H1 (cell line): ENCODE data around the gene PTGES. TPM values are rescaled to one million over a fixed set of nuclear protein-coding genes. Genes with fewer than 3 reads are reported as not detected.

ENCODE experiments used
- CTCF ChIA-PET: fragments of 300-600 bp; sonication (Branson Sonifier 250); formaldehyde crosslinking; loops from one replicate; lab custom pipeline; 2021; ENCODE audit not compliant: partially characterized antibody; lab: Charles Lee
- POLR2A ChIA-PET: fragments of 300-600 bp; sonication (Branson Sonifier 250); formaldehyde crosslinking; loops from one replicate; lab custom pipeline; 2021; ENCODE audit warnings: inconsistent platforms; ENCODE audit not compliant: partially characterized antibody; lab: Charles Lee
- DNase-seq, 2 experiments: peaks; one replicate each; pipeline versions ENCODE4 v3.0.0 to v3.0.0-alpha.2; 2010 to 2022; ENCODE audit warnings: low spot score in 2 of 2, low read depth in 1 of 2, mixed read lengths in 1 of 2
- FAIRE-seq: peaks from 2 replicates; lab custom pipeline; 2011; peaks lifted over from hg19 to GRCh38; lab: Jason Lieb, UNC
- H2AFZ ChIP-seq: 2 replicates; pipeline ENCODE4 v1.8.1; 2012; ENCODE audit warnings: low read length, inconsistent platforms
- H2AK5ac ChIP-seq: 2 replicates; pipeline ENCODE4 v1.6.1; 2013; ENCODE audit warnings: low read depth, low read length
- H2BK120ac ChIP-seq: replicated peaks from 2 replicates; pipeline ENCODE3; 2013; ENCODE audit warnings: low read depth, low read length, inconsistent platforms
- H2BK12ac ChIP-seq: 2 replicates; pipeline ENCODE4 v1.6.1; 2013; ENCODE audit warnings: low read depth, low read length
- H2BK15ac ChIP-seq: 2 replicates; pipeline ENCODE4 v1.6.1; 2013; ENCODE audit warnings: low read length
- H2BK20ac ChIP-seq: 2 replicates; pipeline ENCODE4 v1.6.1; 2013; ENCODE audit warnings: low read length
- H2BK5ac ChIP-seq: 2 replicates; pipeline ENCODE4 v1.6.1; 2013; ENCODE audit warnings: low read depth, low read length
- H3K14ac ChIP-seq: 2 replicates; pipeline ENCODE4 v1.6.1; 2013; ENCODE audit warnings: inconsistent platforms; ENCODE audit not compliant: insufficient read length
- H3K18ac ChIP-seq: 2 replicates; pipeline ENCODE4 v1.6.1; 2013; ENCODE audit warnings: low read length; ENCODE audit errors: extremely low read depth
- H3K23ac ChIP-seq: 2 replicates; pipeline ENCODE4 v1.6.1; 2013; ENCODE audit warnings: inconsistent platforms; ENCODE audit not compliant: insufficient read length
- H3K23me2 ChIP-seq: 2 replicates; pipeline ENCODE4 v1.6.1; 2013; ENCODE audit warnings: low read depth, low read length
- H3K27ac ChIP-seq: 2 replicates; pipeline ENCODE4 v1.6.1; 2011; ENCODE audit warnings: low read depth, low read length, inconsistent platforms
- H3K27me3 ChIP-seq, 4 experiments: replicated peaks in 1 of 4; 1 replicate in 1 of 4; 2 replicates in 3 of 4; pipeline versions ENCODE4 v1.6.1 to v1.8.1; 2011 to 2013; ENCODE audit warnings: low read length in 3 of 4, mild to moderate bottlenecking in 3 of 4, inconsistent platforms in 2 of 4, mixed read lengths in 2 of 4, moderate library complexity in 1 of 4; ENCODE audit not compliant: control insufficient read depth in 3 of 4, insufficient read depth in 3 of 4; ENCODE audit errors: extremely low read depth in 1 of 4
- H3K36me3 ChIP-seq, 4 experiments: 2 replicates each; pipeline versions ENCODE4 v1.6.1 to v1.8.1; 2011 to 2013; ENCODE audit warnings: mild to moderate bottlenecking in 4 of 4, low read length in 3 of 4, moderate library complexity in 2 of 4, control low read depth in 1 of 4, inconsistent platforms in 1 of 4; ENCODE audit not compliant: insufficient read depth in 4 of 4, control insufficient read depth in 2 of 4
- H3K4ac ChIP-seq: replicated peaks from 2 replicates; pipeline ENCODE3; 2013; ENCODE audit warnings: low read length, low read depth, mixed read lengths, inconsistent platforms; ENCODE audit not compliant: insufficient read length
- H3K4me1 ChIP-seq, 4 experiments: replicated peaks in 1 of 4; 1 replicate in 1 of 4; 2 replicates in 3 of 4; pipeline versions ENCODE4 v1.6.1 to v1.8.1; 2011 to 2013; ENCODE audit warnings: low read length in 3 of 4, inconsistent platforms in 2 of 4, mixed read lengths in 1 of 4; ENCODE audit not compliant: insufficient read depth in 4 of 4, control insufficient read depth in 3 of 4
- H3K4me2 ChIP-seq, 2 experiments: 2 replicates each; pipeline versions ENCODE4 v1.6.1 to v1.8.1; 2011 to 2013; ENCODE audit warnings: low read depth in 2 of 2, low read length in 2 of 2, control low read depth in 1 of 2, inconsistent platforms in 1 of 2, mild to moderate bottlenecking in 1 of 2; ENCODE audit not compliant: insufficient read depth in 1 of 2
- H3K4me3 ChIP-seq, 4 experiments: fragments of 200-600, 300-600 bp in 1 of 4; sonication (generic), shearing (Covaris generic), sonication (Bioruptor Twin) in 1 of 4; 2 replicates each; pipeline versions ENCODE4 v1.5.1 to v1.8.1; 2011 to 2016; ENCODE audit warnings: low read length in 4 of 4, low read depth in 3 of 4, control low read depth in 2 of 4, inconsistent platforms in 2 of 4, mild to moderate bottlenecking in 2 of 4, mixed read lengths in 1 of 4, moderate library complexity in 1 of 4; ENCODE audit not compliant: insufficient read depth in 2 of 4; ENCODE audit errors: extremely low read depth in 1 of 4
- H3K56ac ChIP-seq: replicated peaks from 2 replicates; pipeline ENCODE3; 2013; ENCODE audit warnings: low read depth, mild to moderate bottlenecking, mixed read lengths, low read length, inconsistent platforms; ENCODE audit not compliant: insufficient read length
- H3K79me1 ChIP-seq: 2 replicates; pipeline ENCODE4 v1.6.1; 2013; ENCODE audit warnings: low read depth, low read length, control low read depth
- H3K79me2 ChIP-seq, 2 experiments: 2 replicates each; pipeline versions ENCODE4 v1.6.1 to v1.8.1; 2012 to 2013; ENCODE audit warnings: low read length in 2 of 2, mild to moderate bottlenecking in 2 of 2, inconsistent platforms in 1 of 2; ENCODE audit not compliant: insufficient read depth in 2 of 2, control insufficient read depth in 1 of 2
- H3K9ac ChIP-seq, 4 experiments: replicated peaks in 1 of 4; 1 replicate in 1 of 4; 2 replicates in 3 of 4; pipeline versions ENCODE4 v1.6.1 to v1.8.1; 2011 to 2013; ENCODE audit warnings: low read depth in 3 of 4, low read length in 3 of 4, control low read depth in 2 of 4, mild to moderate bottlenecking in 2 of 4, moderate library complexity in 2 of 4, inconsistent platforms in 1 of 4; ENCODE audit errors: extremely low read depth in 1 of 4
- H3K9me3 ChIP-seq, 2 experiments: 2 replicates each; pipeline versions ENCODE4 v1.6.1 to v1.8.1; 2012 to 2013; ENCODE audit warnings: mild to moderate bottlenecking in 2 of 2, moderate library complexity in 2 of 2, control low read depth in 1 of 2, inconsistent platforms in 1 of 2, low read depth in 1 of 2, low read length in 1 of 2, mixed read lengths in 1 of 2; ENCODE audit not compliant: insufficient read depth in 2 of 2
- H4K20me1 ChIP-seq, 2 experiments: replicated peaks in 1 of 2; 2 replicates each; pipeline versions ENCODE3 to v1.8.1; 2011 to 2013; ENCODE audit warnings: inconsistent platforms in 2 of 2, low read length in 2 of 2, mild to moderate bottlenecking in 1 of 2; ENCODE audit not compliant: insufficient read depth in 2 of 2, control insufficient read depth in 1 of 2
- H4K5ac ChIP-seq: 2 replicates; pipeline ENCODE4 v1.6.1; 2013; ENCODE audit warnings: low read length, low read depth, mixed read lengths, inconsistent platforms; ENCODE audit not compliant: insufficient read length
- H4K8ac ChIP-seq: 2 replicates; pipeline ENCODE4 v1.8.0; 2013; ENCODE audit warnings: mild to moderate bottlenecking, moderate library complexity, low read length, inconsistent platforms; ENCODE audit not compliant: insufficient read depth; ENCODE audit errors: extremely low read depth
- H4K91ac ChIP-seq: replicated peaks from 2 replicates; pipeline ENCODE3; 2013; ENCODE audit warnings: low read length, mixed read lengths, inconsistent platforms; ENCODE audit not compliant: insufficient read length
- BCL11A ChIP-seq, 2 experiments: IDR thresholded peaks; one replicate each; pipeline ENCODE4 v1.6.1; 2011; ENCODE audit warnings: low read depth in 2 of 2, low read length in 2 of 2, mild to moderate bottlenecking in 2 of 2
- CTBP2 ChIP-seq: IDR thresholded peaks from 2 replicates; pipeline ENCODE4 v1.7.0; 2011; ENCODE audit warnings: borderline replicate concordance, mild to moderate bottlenecking, moderate library complexity, mixed read lengths, low read length; ENCODE audit not compliant: insufficient read depth, insufficient read length
- FOSL1 ChIP-seq: IDR thresholded peaks from 2 replicates; pipeline ENCODE4 v1.6.1; 2011; ENCODE audit warnings: mild to moderate bottlenecking, low read depth, low read length, moderate library complexity; ENCODE audit not compliant: insufficient read depth
- HDAC6 ChIP-seq: IDR thresholded peaks from one replicate; pipeline ENCODE4 v1.7.1; 2012; ENCODE audit warnings: low read depth, mild to moderate bottlenecking, inconsistent platforms, low read length, moderate library complexity
- KDM4A ChIP-seq: IDR thresholded peaks from one replicate; pipeline ENCODE4 v1.7.1; 2012; ENCODE audit warnings: low read depth, mild to moderate bottlenecking, moderate library complexity, low read length, inconsistent platforms; ENCODE audit not compliant: severe bottlenecking
- RAD21 ChIP-seq, 2 experiments: IDR thresholded peaks in 1 of 2; conservative IDR thresholded peaks in 1 of 2; 2 replicates each; pipeline ENCODE4 v1.6.1; 2011; ENCODE audit warnings: low read depth in 2 of 2, low read length in 2 of 2, improper control_type of control experiment in 1 of 2, inconsistent platforms in 1 of 2, mild to moderate bottlenecking in 1 of 2, moderate library complexity in 1 of 2
- RNF2 ChIP-seq: fragments of 200-900, 300-1000 bp; sonication (generic); IDR thresholded peaks from 2 replicates; pipeline ENCODE4 v1.7.1; 2016; ENCODE audit warnings: borderline replicate concordance, low read depth, mild to moderate bottlenecking, antibody characterized with exemption, low read length; ENCODE audit not compliant: poor library complexity, severe bottlenecking; ENCODE audit errors: missing control alignments
- RXRA ChIP-seq: IDR thresholded peaks from 2 replicates; pipeline ENCODE4 v1.6.1; 2011; ENCODE audit warnings: low read depth, mild to moderate bottlenecking, low read length, moderate library complexity; ENCODE audit not compliant: insufficient read depth
- SIRT6 ChIP-seq: IDR thresholded peaks from one replicate; pipeline ENCODE4 v1.7.1; 2012; ENCODE audit warnings: low read length, inconsistent platforms
- SP1 ChIP-seq: IDR thresholded peaks from 2 replicates; pipeline ENCODE4 v1.6.1; 2011; ENCODE audit warnings: low read depth, low read length
- SRF ChIP-seq: IDR thresholded peaks from 2 replicates; pipeline ENCODE4 v1.6.1; 2011; ENCODE audit warnings: mild to moderate bottlenecking, low read depth, low read length, moderate library complexity
- TAF1 ChIP-seq: IDR thresholded peaks from 2 replicates; pipeline ENCODE4 v1.6.1; 2011; ENCODE audit warnings: mild to moderate bottlenecking, low read depth, low read length
- WGBS, 2 experiments: shearing (Covaris generic) in 1 of 2; methylation state at CpG; one replicate each; pipeline versions ENCODE4 v1.1.6 to v1.1.7; 2013 to 2015; ENCODE audit warnings: low lambda C conversion rate in 2 of 2, mixed read lengths in 2 of 2, inconsistent platforms in 1 of 2, low coverage in 1 of 2, missing lambda C conversion rate in 1 of 2; ENCODE audit not compliant: insufficient replicate concordance in 2 of 2, insufficient coverage in 1 of 2, insufficient read length in 1 of 2; ENCODE audit errors: extremely low coverage in 1 of 2, missing lambda C conversion rate in 1 of 2; 5-methylcytosine and 5-hydroxymethylcytosine counted together
- polyA plus RNA-seq, 7 experiments: library from polyadenylated mRNA; depleted of rRNA in 3 of 7; stranded (reverse) in 5 of 7; unstranded in 2 of 7; fragments of >200 nt in 5 of 7; fragments of 200-250 nt in 2 of 7; gene quantifications; 1 replicate in 5 of 7; 2 replicates in 1 of 7; 4 replicates in 1 of 7; pipeline versions ENCODE4 v1.2.1 to v1.2.3, GENCODE V29; 2011 to 2013; ENCODE audit warnings: missing spikeins in 2 of 7, mixed read lengths in 2 of 7
- total RNA-seq: library from RNA; stranded (reverse); fragmentation: NEBNext Ultra II Directional; extraction: Animal tissue kit (Norgen Biotek cat#: 25700); gene quantifications from 2 replicates; pipeline ENCODE4 v1.2.1, GENCODE V29; 2021
- TF ChIP-seq, protein P1 (sequence below): IDR thresholded peaks from 2 replicates; pipeline ENCODE4 v1.6.1; 2012; ENCODE audit warnings: inconsistent platforms

Gene PTGES
- total and polyA plus RNA-seq, 2 of the 8 experiments (the other 6 are each of a cell fraction or from before 2014, with no cell fraction given), result 3.2 to 5.1 TPM

DNA sequence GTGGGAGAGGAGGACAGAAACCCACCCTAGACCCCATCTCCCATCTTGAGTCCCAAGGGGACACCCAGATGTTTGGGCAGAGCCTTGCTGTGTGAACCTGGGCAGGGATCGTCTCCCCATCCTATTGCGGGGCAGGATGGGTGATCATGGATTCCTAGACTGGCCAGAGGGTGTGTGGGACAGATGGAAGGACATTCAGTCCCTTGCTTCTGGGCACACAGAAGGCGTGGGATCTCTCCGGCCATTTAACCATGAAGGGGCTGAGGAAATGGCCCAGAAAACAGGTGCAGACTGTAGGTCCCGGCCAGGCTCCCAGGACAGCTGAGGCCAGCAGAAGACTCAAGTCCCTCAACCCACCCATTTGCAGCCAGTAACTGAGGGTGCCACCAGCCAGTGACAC lies 29.9 kb downstream of the PTGES start:
- H4K8ac ChIP-seq, result no peak overlapping the region; the same call in 1 of the 2 replicates
- no peak overlapping the region for H3K4me2 ChIP-seq
- CTCF ChIA-PET, result interaction anchor here (0.6 to 11.8 kb wide), 9 partner anchors 10 to 340 kb away, joined by 3 to 189 read pairs (median 10); partner anchors contain the start of gene ASB6
- H4K5ac ChIP-seq, result no peak overlapping the region
- POLR2A ChIA-PET, result no interaction called here
- no peak overlapping the region for H2AFZ ChIP-seq
- no peak overlapping the region for H2BK120ac ChIP-seq
- H3K4ac ChIP-seq, result no peak overlapping the region
- peaks cover 0 to 2% of the 10 kb centered on the region in 2 experiments for H4K20me1 ChIP-seq
- no peak overlapping the region for H2BK15ac ChIP-seq
- no peak overlapping the region for H2BK20ac ChIP-seq
- no peak overlapping the region for H3K27ac ChIP-seq
- H3K14ac ChIP-seq, result no peak overlapping the region
- H2AK5ac ChIP-seq, result no peak overlapping the region
- no peak overlapping the region for H3K4me3 ChIP-seq
- H3K9ac ChIP-seq, result no peak overlapping the region
- WGBS, 2 experiments, result 90% methylated on average over 5 of the region's 5 CpGs; no CpG with 5 or more reads in 1 of the 2 experiments
- H3K23ac ChIP-seq, result no peak overlapping the region
- peaks cover 0 to 3% (median under 1%) of the 10 kb centered on the region in 4 experiments; a peak in 2 of 7 replicates for H3K4me1 ChIP-seq
- FAIRE-seq (no peak), DNase-seq (no peak)
- no peak overlapping the region for H3K56ac ChIP-seq
- H3K79me2 ChIP-seq, result no peaks in the 10 kb centered on the region
- no peak overlapping the region for H2BK5ac ChIP-seq
- no peaks in the 10 kb centered on the region for H3K79me1 ChIP-seq
- H2BK12ac ChIP-seq, result no peak overlapping the region
- no peaks in the 10 kb centered on the region for H3K9me3 ChIP-seq
- H3K36me3 ChIP-seq, result no peaks in the 10 kb centered on the region
- H3K18ac ChIP-seq, result no peak overlapping the region
- H3K27me3 ChIP-seq, result 0 out of 7 replicates have a peak, but pooled peaks cover 0 to 4% (median 0%) of the 10 kb centered on the region in 4 experiments
- no peaks in the 10 kb centered on the region; the same call in 1 of the 2 replicates for H3K23me2 ChIP-seq
- no peak overlapping the region for H4K91ac ChIP-seq
- TF ChIP-seq BCL11A (IDR thresholded peaks at IDR 0.05; ENCODE audit: low read depth in 2 of 2, low read length in 2 of 2) (no peak), KDM4A (no peak), SP1 (no peak), SIRT6 (no peak), TAF1 (no peak), RAD21 (IDR thresholded peaks at IDR 0.05 in 1 of 2, conservative IDR thresholded peaks at IDR 0.05 in 1 of 2; ENCODE audit: low read depth in 2 of 2, low read length in 2 of 2) (no peak), CTBP2 (no peak), FOSL1 (no peak), HDAC6 (no peak), RNF2 (no peak), SRF (no peak), RXRA (no peak)
- TF ChIP-seq, protein P1, sequence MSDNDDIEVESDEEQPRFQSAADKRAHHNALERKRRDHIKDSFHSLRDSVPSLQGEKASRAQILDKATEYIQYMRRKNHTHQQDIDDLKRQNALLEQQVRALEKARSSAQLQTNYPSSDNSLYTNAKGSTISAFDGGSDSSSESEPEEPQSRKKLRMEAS, result no peak
